ENCODE measurements around the gene PDGFC.

PDGFC gene

GRCh38 chr4:157012296-157012695 lies 40.7 kb upstream of the PDGFC start:
- no peak overlapping the region for H3K27ac ChIP-seq
- TF ChIP-seq, protein P1, sequence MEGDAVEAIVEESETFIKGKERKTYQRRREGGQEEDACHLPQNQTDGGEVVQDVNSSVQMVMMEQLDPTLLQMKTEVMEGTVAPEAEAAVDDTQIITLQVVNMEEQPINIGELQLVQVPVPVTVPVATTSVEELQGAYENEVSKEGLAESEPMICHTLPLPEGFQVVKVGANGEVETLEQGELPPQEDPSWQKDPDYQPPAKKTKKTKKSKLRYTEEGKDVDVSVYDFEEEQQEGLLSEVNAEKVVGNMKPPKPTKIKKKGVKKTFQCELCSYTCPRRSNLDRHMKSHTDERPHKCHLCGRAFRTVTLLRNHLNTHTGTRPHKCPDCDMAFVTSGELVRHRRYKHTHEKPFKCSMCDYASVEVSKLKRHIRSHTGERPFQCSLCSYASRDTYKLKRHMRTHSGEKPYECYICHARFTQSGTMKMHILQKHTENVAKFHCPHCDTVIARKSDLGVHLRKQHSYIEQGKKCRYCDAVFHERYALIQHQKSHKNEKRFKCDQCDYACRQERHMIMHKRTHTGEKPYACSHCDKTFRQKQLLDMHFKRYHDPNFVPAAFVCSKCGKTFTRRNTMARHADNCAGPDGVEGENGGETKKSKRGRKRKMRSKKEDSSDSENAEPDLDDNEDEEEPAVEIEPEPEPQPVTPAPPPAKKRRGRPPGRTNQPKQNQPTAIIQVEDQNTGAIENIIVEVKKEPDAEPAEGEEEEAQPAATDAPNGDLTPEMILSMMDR (IDR thresholded peaks at IDR 0.05), result no peak
- no peak for DNase-seq (ENCODE audit: low spot score)
- no peak overlapping the region for H3K4me3 ChIP-seq

- H3K27ac ChIP-seq, result no peak overlapping the region
- no peak for DNase-seq (ENCODE audit: low spot score)
- TF ChIP-seq, protein P1 (IDR thresholded peaks at IDR 0.05), result no peak
These were observed 39.0 kb upstream of the PDGFC start for GRCh38 chr4:157010630-157011029.

GRCh38 chr4:157005831-157006230 lies 34.2 kb upstream of the PDGFC start:
- H3K27ac ChIP-seq, result no peak overlapping the region
- H3K4me3 ChIP-seq, result no peak overlapping the region
- TF ChIP-seq, protein P1 (IDR thresholded peaks at IDR 0.05), result no peak
- no peak for DNase-seq (ENCODE audit: low spot score)

More at GRCh38 chr4:157010630-157011029, 39.0 kb upstream of the PDGFC start:
- H3K4me3 ChIP-seq, result no peak overlapping the region

DNA sequence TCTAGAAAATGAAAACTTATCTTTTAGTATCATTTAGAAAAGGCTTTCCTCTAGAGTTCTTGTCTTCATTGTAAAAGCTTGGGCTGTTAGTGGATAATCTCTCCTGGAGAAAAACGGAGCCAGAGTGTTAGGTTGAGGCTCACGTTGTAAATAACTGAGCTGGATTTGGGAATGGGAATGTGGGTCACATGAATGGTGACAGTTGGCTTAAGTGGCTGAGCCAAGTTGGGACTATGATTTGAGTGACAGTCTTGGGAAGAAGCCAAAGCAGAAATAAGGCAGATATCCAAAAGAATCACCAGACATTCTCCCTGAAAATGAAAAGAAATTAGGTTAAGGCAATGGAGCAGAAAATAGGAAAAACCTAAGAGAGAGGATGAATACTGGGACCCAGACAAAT lies 33.6 kb upstream of the PDGFC start:
- TF ChIP-seq, protein P1 (IDR thresholded peaks at IDR 0.05), result no peak
- H3K27ac ChIP-seq, result peak overlapping the region; percentile 21 to 34
- DNase-seq (ENCODE audit: low spot score), result no peak
- peak overlapping the region; percentile 11 for H3K4me3 ChIP-seq

- peak overlapping the region; percentile 11 for H3K4me3 ChIP-seq
- H3K27ac ChIP-seq, result peak overlapping the region; percentile 21 to 34
- DNase-seq (ENCODE audit: low spot score), result no peak
These were observed 32.9 kb upstream of the PDGFC start for GRCh38 chr4:157004279-157005161.

DNA sequence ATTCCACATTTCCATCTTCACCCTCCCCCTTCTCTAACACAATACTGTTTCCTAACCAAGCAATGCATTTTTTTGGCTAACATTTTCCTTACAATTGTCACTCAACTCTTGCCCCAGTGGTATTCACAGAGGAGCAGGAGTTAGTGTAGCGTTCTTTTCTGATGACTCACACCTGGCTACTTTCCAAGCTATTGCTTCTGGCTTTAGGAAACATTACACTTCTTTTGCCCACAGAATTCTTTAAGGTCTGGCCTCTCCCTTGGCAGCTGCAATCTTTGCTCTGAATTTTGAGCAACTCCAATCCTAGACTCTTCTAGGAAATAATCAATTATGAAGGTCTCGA lies 27.5 kb upstream of the PDGFC start:
- no peak for DNase-seq (ENCODE audit: low spot score)
- TF ChIP-seq, protein P1 (IDR thresholded peaks at IDR 0.05), result no peak
- Histone ChIP-seq H3K27ac (peak overlapping the region; percentile 14 to 17), H3K4me3 (no peak overlapping the region)

More at GRCh38 chr4:157004279-157005161, 32.9 kb upstream of the PDGFC start:
- TF ChIP-seq, protein P1 (IDR thresholded peaks at IDR 0.05), result no peak
